GM18951 (cell line): ENCODE data around the gene ZNF462.

Source experiments
- POLR2A ChIP-seq: IDR thresholded peaks from 4 replicates; pipeline ENCODE4 v1.6.1; 2011; ENCODE audit warnings: mild to moderate bottlenecking; ENCODE audit not compliant: insufficient read length, insufficient read depth; ENCODE audit errors: extremely low read depth
- in situ Hi-C: fragments of 300-500 bp; cut with MboI; formaldehyde crosslinking; loops from one replicate; pipeline ENCODE4 v1.12.0; 2022; ENCODE audit warnings: low sequenced_read_pairs, mixed read lengths, inconsistent platforms; ENCODE audit not compliant: unreplicated experiment

ZNF462 gene

GRCh38 chr9:107049046-107049802 is 186.3 kb downstream of the ZNF462 start:
- TF ChIP-seq POLR2A, result no peak
- in situ Hi-C loops, result no loop called here

- TF ChIP-seq POLR2A, result no peak
- in situ Hi-C loops, result no loop called here
Observed at GRCh38 chr9:107049803-107050184, 186.8 kb downstream of the ZNF462 start.

GRCh38 chr9:107051392-107051791 is 188.4 kb downstream of the ZNF462 start:
- in situ Hi-C loops, result no loop called here
- TF ChIP-seq POLR2A, result no peak

GRCh38 chr9:107054146-107054545 is 191.2 kb downstream of the ZNF462 start:
- in situ Hi-C loops, result no loop called here
- no peak for TF ChIP-seq POLR2A

- TF ChIP-seq POLR2A, result no peak
- in situ Hi-C loops, result no loop called here
Observed at GRCh38 chr9:107059220-107059619, 196.3 kb downstream of the ZNF462 start.

- in situ Hi-C loops, result no loop called here
- TF ChIP-seq POLR2A, result no peak
Observed at GRCh38 chr9:107060062-107060461, 197.1 kb downstream of the ZNF462 start.
